ENCODE measurements around the gene PHKB.
"Not testable (repeated sequence)": the region's sequence is repeated elsewhere in the genome, so short reads cannot be mapped to it uniquely, and the experiment has no call there.

The PHKB gene

GRCh38 chr16:47553853-47554564 is 92.9 kb downstream of the PHKB start:
- no peak for TF ChIP-seq CTCF (IDR thresholded peaks at IDR 0.05; ENCODE audit: control insufficient read depth, extremely low read depth, insufficient read depth)
- no peak for DNase-seq (ENCODE audit: low read depth)
- H3K4me3 ChIP-seq (ENCODE audit: low read depth, low read length) = no peak overlapping the region

- DNase-seq (ENCODE audit: low read depth); H3K4me3 ChIP-seq (ENCODE audit: low read depth, low read length): not testable (repeated sequence)
Observed at GRCh38 chr16:47554587-47554986, 93.5 kb downstream of the PHKB start.

- no peak overlapping the region for H3K4me3 ChIP-seq (ENCODE audit: low read depth, low read length)
- DNase-seq (ENCODE audit: low read depth) = no peak
- no peak for TF ChIP-seq CTCF (IDR thresholded peaks at IDR 0.05; ENCODE audit: control insufficient read depth, extremely low read depth, insufficient read depth)
Observed at GRCh38 chr16:47561286-47561685, 100.2 kb downstream of the PHKB start.

- no peak overlapping the region for H3K4me3 ChIP-seq (ENCODE audit: low read depth, low read length)
- no peak for DNase-seq (ENCODE audit: low read depth)
- TF ChIP-seq CTCF (IDR thresholded peaks at IDR 0.05; ENCODE audit: control insufficient read depth, extremely low read depth, insufficient read depth) = no peak
Observed at GRCh38 chr16:47562366-47562765, 101.2 kb downstream of the PHKB start.

GRCh38 chr16:47565454-47565853 is 104.3 kb downstream of the PHKB start:
- H3K4me3 ChIP-seq (ENCODE audit: low read depth, low read length) = no peak overlapping the region
- no peak for DNase-seq (ENCODE audit: low read depth)
- no peak for TF ChIP-seq CTCF (IDR thresholded peaks at IDR 0.05; ENCODE audit: control insufficient read depth, extremely low read depth, insufficient read depth)

- no peak overlapping the region for H3K4me3 ChIP-seq (ENCODE audit: low read depth, low read length)
- no peak for DNase-seq (ENCODE audit: low read depth)
- TF ChIP-seq CTCF (IDR thresholded peaks at IDR 0.05; ENCODE audit: control insufficient read depth, extremely low read depth, insufficient read depth) = no peak
Observed at GRCh38 chr16:47567321-47567720, 106.2 kb downstream of the PHKB start.

- TF ChIP-seq CTCF (IDR thresholded peaks at IDR 0.05; ENCODE audit: control insufficient read depth, extremely low read depth, insufficient read depth) = no peak
- DNase-seq (ENCODE audit: low read depth) = no peak
- H3K4me3 ChIP-seq (ENCODE audit: low read depth, low read length) = no peak overlapping the region
Observed at GRCh38 chr16:47568351-47568750, 107.2 kb downstream of the PHKB start.
